ENCODE measurements around the gene HSPB9. TPM values are rescaled to one million over a fixed set of nuclear protein-coding genes. Genes with fewer than 3 reads are reported as not detected.

The HSPB9 gene
- total and polyA plus RNA-seq, 9 of the 15 experiments (the other 6 are each of a cell fraction or from before 2014, with no cell fraction given), result 0.04 to 0.16 (median 0.08) TPM; not detected in 3

- no peak for TF ChIP-seq THAP12 (CRISPR knock-in tag; IDR thresholded peaks at IDR 0.05)
These were observed 37.4 kb downstream of the HSPB9 start (continued) for GRCh38 chr17:42159796-42160530.

- no peak for ATAC-seq
- intact Hi-C loops (cut with micrococcal nuclease), result no loop called here
These were observed 37.9 kb downstream of the HSPB9 start for GRCh38 chr17:42160531-42160910.

More at GRCh38 chr17:42160531-42160910, 37.9 kb downstream of the HSPB9 start:
- no TSS peak for BruUV-seq (replicated peaks)
- Histone ChIP-seq H2AFZ (ENCODE audit: low read depth, low read length) (no peak overlapping the region), H3K9ac (ENCODE audit: insufficient read depth in 1 of 2, low read depth in 2 of 2, low read length in 2 of 2) (no peak overlapping the region), H3K36me3 (ENCODE audit: control insufficient read depth, insufficient read depth, low read length) (no peaks in the 10 kb centered on the region), H3K27ac (ENCODE audit: extremely low read depth, low read depth, low read length) (no peak overlapping the region), H4K20me1 (replicated peaks; ENCODE audit: control insufficient read depth, insufficient read depth, low read length) (no peaks in the 10 kb centered on the region; the same call in 1 of the 2 replicates), H3K4me3 (no peak overlapping the region), H3K4me2 (ENCODE audit: insufficient read depth, low read length) (no peak overlapping the region), H3K9me1 (ENCODE audit: control insufficient read depth, insufficient read depth, low read length) (peaks cover 4% of the 10 kb centered on the region), H3K79me2 (ENCODE audit: control insufficient read depth, insufficient read depth, low read length) (no peaks in the 10 kb centered on the region), H3K9me3 (replicated peaks; ENCODE audit: control insufficient read depth, insufficient read depth, low read depth, low read length) (no peaks in the 10 kb centered on the region), H3K27me3 (ENCODE audit: control insufficient read depth in 2 of 2, insufficient read depth in 2 of 2, low read length in 2 of 2) (no peaks in the 10 kb centered on the region), H3K4me1 (replicated peaks in 1 of 2; ENCODE audit: control insufficient read depth in 2 of 2, insufficient read depth in 2 of 2, low read length in 2 of 2) (peaks cover 7 to 30% of the 10 kb centered on the region in 2 experiments; a peak in 3 of 5 replicates)
- no peak for DNase-seq (ENCODE audit: extremely low read depth in 1 of 4, low spot score in 3 of 4)
- FAIRE-seq, result no peak
- CTCF ChIA-PET (ENCODE audit: low intra/inter-chr PET ratio), result no interaction called here
- in situ Hi-C loops (cut with MboI), result no loop called here
- WGBS (ENCODE audit: insufficient coverage, low coverage, missing lambda C conversion rate), result 92% methylated on average over 7 of the region's 7 CpGs
- TF ChIP-seq KLF13 (tag; IDR thresholded peaks at IDR 0.05; ENCODE audit: borderline replicate concordance, low read depth) (no peak), HDAC6 (IDR thresholded peaks at IDR 0.05; ENCODE audit: low read depth, low read length) (no peak), RBM22 (IDR thresholded peaks at IDR 0.05; ENCODE audit: low read depth, low read length, poor library complexity, severe bottlenecking) (no peak), CREB5 (CRISPR knock-in tag; IDR thresholded peaks at IDR 0.05) (no peak), ZNF589 (CRISPR knock-in tag; IDR thresholded peaks at IDR 0.05; ENCODE audit: low read depth) (no peak), L3MBTL2 (IDR thresholded peaks at IDR 0.05) (no peak)
- POLR2A ChIA-PET, result interaction anchor here (1.0 kb wide), 1 partner anchor 8 kb away, joined by 3 read pairs; no protein-coding TSS in a partner anchor
